Dermis lymphatic vessel endothelial cell (primary cell): ENCODE results near the gene OR8H3. TPM values are rescaled to one million over a fixed set of nuclear protein-coding genes. Genes with fewer than 3 reads are reported as not detected.

Source experiments
- total RNA-seq: library from RNA; depleted of rRNA; stranded (reverse); fragments of >200 nt; gene quantifications from 2 replicates; pipeline ENCODE4 v1.2.1, GENCODE V29; 2014

Gene OR8H3, protein sequence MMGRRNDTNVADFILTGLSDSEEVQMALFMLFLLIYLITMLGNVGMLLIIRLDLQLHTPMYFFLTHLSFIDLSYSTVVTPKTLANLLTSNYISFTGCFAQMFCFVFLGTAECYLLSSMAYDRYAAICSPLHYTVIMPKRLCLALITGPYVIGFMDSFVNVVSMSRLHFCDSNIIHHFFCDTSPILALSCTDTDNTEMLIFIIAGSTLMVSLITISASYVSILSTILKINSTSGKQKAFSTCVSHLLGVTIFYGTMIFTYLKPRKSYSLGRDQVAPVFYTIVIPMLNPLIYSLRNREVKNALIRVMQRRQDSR
- total RNA-seq, result not detected in 2 replicates

DNA sequence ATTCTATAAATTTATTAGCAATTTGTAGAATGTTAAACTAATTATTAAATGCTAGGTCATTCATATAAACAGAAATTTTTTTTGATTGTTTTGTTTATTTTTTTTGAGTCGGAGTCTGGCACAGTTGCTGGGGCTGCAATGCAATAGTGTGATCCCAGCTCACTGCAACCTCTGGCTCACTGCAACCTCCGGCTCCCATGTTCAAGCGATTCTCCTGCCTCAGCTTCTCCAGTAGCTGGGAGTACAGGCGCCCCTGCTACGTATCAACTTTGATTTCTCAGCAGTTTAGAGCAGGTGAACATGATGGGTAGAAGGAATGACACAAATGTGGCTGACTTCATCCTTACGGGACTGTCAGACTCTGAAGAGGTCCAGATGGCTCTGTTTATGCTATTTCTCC lies at the start of gene OR8H3:
OR8H3 (plus strand) TSS at position 301 of the 400 bp plus-strand sequence; CDS start at position 301, 0 bp downstream.

DNA sequence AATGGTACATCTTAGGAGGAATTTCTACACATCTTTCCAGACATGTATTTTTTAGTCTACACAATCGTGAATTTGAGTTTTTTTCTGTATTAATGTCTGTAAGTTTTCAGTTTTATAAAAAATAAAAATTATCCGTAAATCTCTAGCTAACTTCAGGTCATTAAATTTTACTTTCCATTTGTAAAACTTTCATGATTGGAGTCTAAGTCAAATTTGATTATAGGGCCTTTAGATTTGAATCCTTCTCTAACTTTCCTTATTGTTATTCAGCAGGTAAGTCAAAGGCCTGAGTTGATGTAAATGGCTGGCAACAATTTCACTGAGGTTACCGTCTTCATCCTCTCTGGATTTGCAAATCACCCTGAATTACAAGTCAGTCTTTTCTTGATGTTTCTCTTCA lies 29.2 kb upstream of the OR8H3 start, which contains the start of gene OR8I2:
OR8I2 (plus strand) TSS at position 301 of the 400 bp plus-strand sequence; CDS start at position 301, 0 bp downstream.

DNA sequence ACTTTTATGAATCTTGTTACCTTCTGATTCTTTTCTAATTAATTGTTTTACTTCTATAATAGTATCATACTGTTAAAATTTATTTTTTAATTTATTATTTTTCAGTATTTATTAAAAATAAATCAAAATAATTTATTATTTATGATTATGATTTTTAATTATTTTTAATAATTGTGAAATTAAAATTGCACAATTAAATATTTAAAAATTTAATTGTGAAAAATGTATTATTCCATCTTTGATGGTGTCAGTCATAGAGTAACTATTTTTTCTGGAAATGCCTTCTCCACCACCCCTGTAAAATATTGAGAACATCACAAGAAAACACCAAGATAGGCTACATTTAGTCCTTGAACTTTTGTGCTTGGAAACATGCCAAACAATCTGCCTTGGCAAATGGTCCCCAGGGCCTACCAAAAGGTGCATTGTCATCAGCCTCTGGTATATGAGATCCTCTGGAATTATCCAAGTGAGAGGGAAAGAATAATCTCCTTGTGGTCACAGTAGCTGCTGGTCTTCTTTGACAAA lies 18.9 kb upstream of the OR8H3 start, which contains the start of gene OR8H2:
OR8H2 (plus strand) TSS at position 478 of the 528 bp plus-strand sequence. CDS start 1,356 bp downstream, outside the sequence.

DNA sequence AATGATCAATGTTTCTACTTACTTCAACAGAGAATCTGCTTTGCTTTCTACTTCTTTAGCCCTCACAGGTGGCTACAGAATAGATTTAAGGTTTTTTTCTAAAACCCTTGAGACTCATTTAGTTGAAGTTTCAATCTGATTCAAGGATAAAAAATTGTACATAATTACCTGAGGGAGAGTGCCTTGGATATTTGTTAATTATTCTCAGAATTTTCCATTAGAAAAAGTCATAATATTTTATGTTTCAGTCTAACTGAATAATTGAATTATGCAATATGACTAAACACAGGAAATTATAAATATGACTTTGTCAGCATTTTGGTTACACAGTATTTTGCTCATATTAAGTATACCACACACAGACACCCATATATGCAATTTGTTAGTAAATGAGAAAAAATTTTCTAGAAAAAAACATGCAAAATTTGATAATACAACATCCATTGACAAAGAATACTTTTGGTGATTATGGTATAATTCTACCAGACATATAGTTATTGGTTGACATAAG lies 18.0 kb downstream of the OR8H3 start, which contains the start of gene OR8J3:
OR8J3 (minus strand) TSS at position 51 of the 511 bp plus-strand sequence. CDS start 2,483 bp downstream, outside the sequence.

DNA sequence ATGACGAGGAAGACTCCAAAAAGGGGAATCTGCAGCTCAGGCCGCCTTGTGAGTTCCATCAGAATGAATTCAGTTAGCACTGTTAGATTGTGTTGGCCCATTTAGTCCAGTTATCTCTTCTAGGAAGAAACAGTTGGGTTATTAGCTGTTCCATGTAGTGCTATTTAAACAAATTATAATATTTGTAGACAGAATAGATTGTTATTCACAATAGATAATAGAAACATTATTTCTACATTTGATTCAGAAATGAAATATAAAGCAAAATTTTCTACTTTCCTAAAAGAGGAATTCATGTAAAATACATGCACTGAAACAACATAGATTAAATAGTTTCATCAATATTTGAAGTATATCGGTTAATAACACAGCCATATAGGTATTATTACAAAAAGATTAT lies 38.0 kb downstream of the OR8H3 start, which contains the start of gene OR8K5:
OR8K5 (minus strand) TSS at position 101 of the 400 bp plus-strand sequence; CDS start at position 101, 0 bp downstream.

Other genes starting within 250 kb of the OR8H3 start
- gene TRIM51, start 239.1 kb upstream of the OR8H3 start, total RNA-seq, result not detected in 2 replicates
- not detected in 2 replicates for gene OR5W2, start 207.8 kb upstream of the OR8H3 start, total RNA-seq
- not detected in 2 replicates for gene OR5I1, start 186.0 kb upstream of the OR8H3 start, total RNA-seq
- gene OR10AG1, start 152.4 kb upstream of the OR8H3 start, total RNA-seq, result not detected in 2 replicates
- not detected in 2 replicates for gene OR5F1, start 127.7 kb upstream of the OR8H3 start, total RNA-seq
- gene OR5AS1, start 94.7 kb upstream of the OR8H3 start, total RNA-seq, result not detected in 2 replicates
- gene OR8I2, start 29.1 kb upstream of the OR8H3 start, total RNA-seq, result not detected in 2 replicates
- not detected in 2 replicates for gene OR8H2, start 18.7 kb upstream of the OR8H3 start, total RNA-seq
- not detected in 2 replicates for gene OR8J3, start 17.8 kb downstream of the OR8H3 start, total RNA-seq
- gene OR8K5, start 37.9 kb downstream of the OR8H3 start, total RNA-seq, result not detected in 2 replicates
- gene OR5J2, start 54.2 kb downstream of the OR8H3 start, total RNA-seq, result not detected in 2 replicates
- gene OR5T2, start 111.9 kb downstream of the OR8H3 start, total RNA-seq, result not detected in 2 replicates
- gene OR5T3, start 129.9 kb downstream of the OR8H3 start, total RNA-seq, result not detected in 2 replicates
- not detected in 2 replicates for gene OR5T1, start 151.8 kb downstream of the OR8H3 start, total RNA-seq
- gene OR8H1, start 169.9 kb downstream of the OR8H3 start, total RNA-seq, result not detected in 2 replicates
- not detected in 2 replicates for gene OR8K3, start 192.8 kb downstream of the OR8H3 start, total RNA-seq
- not detected in 2 replicates for gene OR8K1, start 223.7 kb downstream of the OR8H3 start, total RNA-seq
- gene OR8J1, start 231.9 kb downstream of the OR8H3 start, total RNA-seq, result not detected in 2 replicates